GM23248 (cell line): Measurements from ENCODE around the gene LMO2. TPM values are rescaled to one million over a fixed set of nuclear protein-coding genes. Genes with fewer than 3 reads are reported as not detected.

Experiments
- DNase-seq: peaks from one replicate; pipeline ENCODE4 v3.0.0-alpha.2; 2015
- H2AFZ ChIP-seq: fragments of 200-600 bp; sonication (generic); 2 replicates; pipeline ENCODE4 v1.6.1; 2016; ENCODE audit warnings: antibody characterized with exemption
- H3F3A ChIP-seq: fragments of 200-600 bp; sonication (generic); 2 replicates; pipeline ENCODE4 v1.6.1; 2016; ENCODE audit warnings: mild to moderate bottlenecking, antibody characterized with exemption, mixed run types; ENCODE audit not compliant: insufficient read depth
- H3K27ac ChIP-seq: fragments of 200-600 bp; sonication (generic); 2 replicates; pipeline ENCODE4 v1.5.1; 2016; ENCODE audit warnings: mild to moderate bottlenecking
- H3K27me3 ChIP-seq: fragments of 200-600 bp; sonication (generic); replicated peaks from 2 replicates; pipeline ENCODE4 v1.6.1; 2016; ENCODE audit warnings: mild to moderate bottlenecking; ENCODE audit not compliant: insufficient read depth
- H3K36me3 ChIP-seq: fragments of 200-600 bp; sonication (generic); 2 replicates; pipeline ENCODE4 v1.6.1; 2016; ENCODE audit warnings: low read depth, mild to moderate bottlenecking
- H3K4me1 ChIP-seq: fragments of 200-600 bp; sonication (generic); 2 replicates; pipeline ENCODE4 v1.6.1; 2016; ENCODE audit warnings: mild to moderate bottlenecking; ENCODE audit not compliant: insufficient read depth
- H3K4me2 ChIP-seq: fragments of 200-600 bp; sonication (generic); one replicate; pipeline ENCODE4 v1.6.1; 2016; ENCODE audit warnings: mild to moderate bottlenecking; ENCODE audit not compliant: unreplicated experiment
- H3K4me3 ChIP-seq: fragments of 200-600 bp; sonication (generic); 2 replicates; pipeline ENCODE4 v1.5.1; 2016; ENCODE audit warnings: mild to moderate bottlenecking
- H3K79me2 ChIP-seq: fragments of 200-600 bp; sonication (generic); 2 replicates; pipeline ENCODE4 v1.6.1; 2016; ENCODE audit warnings: mild to moderate bottlenecking; ENCODE audit not compliant: insufficient read depth
- H3K9ac ChIP-seq: fragments of 200-600 bp; sonication (generic); 2 replicates; pipeline ENCODE4 v1.6.1; 2016; ENCODE audit warnings: mild to moderate bottlenecking
- H3K9me2 ChIP-seq: fragments of 200-600 bp; sonication (generic); 2 replicates; pipeline ENCODE4 v1.6.1; 2016; ENCODE audit warnings: mixed run types, mild to moderate bottlenecking, moderate library complexity; ENCODE audit not compliant: insufficient read depth
- H3K9me3 ChIP-seq: fragments of 200-600 bp; sonication (generic); one replicate; pipeline ENCODE4 v1.6.1; 2017; ENCODE audit warnings: low read depth
- H4K20me1 ChIP-seq: fragments of 200-600 bp; sonication (generic); 2 replicates; pipeline ENCODE4 v1.6.0; 2016; ENCODE audit not compliant: insufficient read depth
- EZH2 ChIP-seq: fragments of 200-600 bp; sonication (generic); IDR thresholded peaks from 2 replicates; pipeline ENCODE4 v1.6.1; 2018; ENCODE audit warnings: antibody characterized with exemption, mild to moderate bottlenecking; ENCODE audit not compliant: insufficient read depth, poor library complexity, severe bottlenecking
- EZH2phosphoT487 ChIP-seq: fragments of 200-600 bp; sonication (generic); IDR thresholded peaks from 2 replicates; pipeline ENCODE4 v1.6.1; 2018; ENCODE audit warnings: antibody characterized with exemption, moderate library complexity, mild to moderate bottlenecking, low read depth; ENCODE audit not compliant: insufficient read depth
- WGBS, 2 experiments: methylation state at CpG; one replicate each; pipeline ENCODE4 v1.1.6; 2015 to 2017; ENCODE audit warnings: low lambda C conversion rate in 2 of 2, low coverage in 1 of 2; ENCODE audit errors: missing lambda C conversion rate in 2 of 2; 5-methylcytosine and 5-hydroxymethylcytosine counted together
- in situ Hi-C: fragments of 300-500 bp; cut with MboI; formaldehyde crosslinking; loops from 2 replicates; pipeline ENCODE4 v1.15.0; 2020
- polyA plus RNA-seq: library from polyadenylated mRNA; unstranded; fragments of >200 nt; fragmentation: Nextera tagmentation; extraction: Ambion mirVana; gene quantifications from 2 replicates; pipeline ENCODE4 v1.2.1, GENCODE V29; 2016
- total RNA-seq: library from RNA; depleted of rRNA; stranded (reverse); fragments of >200 nt; shearing (Covaris generic); gene quantifications from 2 replicates; pipeline ENCODE4 v1.2.3, GENCODE V29; 2014; rRNA removed

Gene LMO2
- total RNA-seq = 0.25 TPM in 1 of 2 replicates, not detected in the other
- polyA plus RNA-seq = not detected in 2 replicates

- Histone ChIP-seq H3K79me2 (no peaks in the 10 kb centered on the region), H3K4me3 (no peak within 1 kb of the TSS), H3K9me3 (no peaks in the 10 kb centered on the region), H2AFZ (peak within 1 kb of the TSS; percentile 23; the same call in 1 of the 2 replicates), H3K36me3 (no peaks in the 10 kb centered on the region), H3K4me1 (no peaks in the 10 kb centered on the region), H3K9me2 (no peaks in the 10 kb centered on the region), H3K27ac (peak within 1 kb of the TSS; percentile 7; the same call in 1 of the 2 replicates), H3K9ac (no peak within 1 kb of the TSS), H4K20me1 (no peaks in the 10 kb centered on the region), H3F3A (no peaks in the 10 kb centered on the region; the same call in 1 of the 2 replicates), H3K4me2 (no peak within 1 kb of the TSS), H3K27me3 (peaks cover 8% of the 10 kb centered on the region; the same call in 1 of the 2 replicates)
- DNase-seq = no peak
- in situ Hi-C loops = no loop called here
- WGBS, 2 experiments = 70 to 74% methylated on average over 9 of the region's 9 CpGs
- TF ChIP-seq EZH2 (no peak), EZH2phosphoT487 (no peak)
Measured at GRCh38 chr11:33891714-33892327, at the start of gene LMO2. LMO2 (minus strand) TSS chr11:33892076; CDS start chr11:33869716, 22,360 bp downstream.

- Histone ChIP-seq H3K9me2 (no peaks in the 10 kb centered on the region), H3K27me3 (no peaks in the 10 kb centered on the region), H3K4me1 (peaks cover 31% of the 10 kb centered on the region), H3F3A (peaks cover 12% of the 10 kb centered on the region; the same call in 1 of the 2 replicates), H3K36me3 (no peaks in the 10 kb centered on the region), H4K20me1 (no peaks in the 10 kb centered on the region), H3K27ac (no peak overlapping the region), H3K4me2 (no peak overlapping the region), H3K9me3 (no peaks in the 10 kb centered on the region), H3K9ac (no peak overlapping the region), H3K4me3 (no peak overlapping the region), H3K79me2 (no peaks in the 10 kb centered on the region), H2AFZ (no peak overlapping the region)
- peak; percentile 13 for DNase-seq
- in situ Hi-C loops = no loop called here
- TF ChIP-seq EZH2phosphoT487 (no peak), EZH2 (no peak)
- WGBS, 2 experiments = 57 to 63% methylated on average over 2 of the region's 2 CpGs
Measured at GRCh38 chr11:33940538-33940815, 48.6 kb upstream of the LMO2 start.

GRCh38 chr11:33936725-33937604 is 45.1 kb upstream of the LMO2 start:
- Histone ChIP-seq H4K20me1 (no peaks in the 10 kb centered on the region), H3K4me1 (peaks cover 15% of the 10 kb centered on the region), H3K27me3 (no peaks in the 10 kb centered on the region), H2AFZ (no peak overlapping the region; the same call in 1 of the 2 replicates), H3K4me2 (peak overlapping the region; percentile 12), H3F3A (peaks cover 2% of the 10 kb centered on the region; the same call in 1 of the 2 replicates), H3K79me2 (no peaks in the 10 kb centered on the region), H3K27ac (no peak overlapping the region), H3K9ac (no peak overlapping the region), H3K9me3 (no peaks in the 10 kb centered on the region), H3K9me2 (no peaks in the 10 kb centered on the region), H3K4me3 (no peak overlapping the region), H3K36me3 (no peaks in the 10 kb centered on the region)
- TF ChIP-seq EZH2 (no peak), EZH2phosphoT487 (no peak)
- DNase-seq = peak; percentile 90
- in situ Hi-C loops = no loop called here
- WGBS, 2 experiments = 11 to 15% methylated on average over 15 of the region's 15 CpGs

GRCh38 chr11:33935461-33936456 is 43.9 kb upstream of the LMO2 start:
- Histone ChIP-seq H3K9me2 (no peaks in the 10 kb centered on the region), H3K4me2 (no peak overlapping the region), H3K36me3 (no peaks in the 10 kb centered on the region), H3K79me2 (no peaks in the 10 kb centered on the region), H3K27ac (no peak overlapping the region), H4K20me1 (no peaks in the 10 kb centered on the region), H3F3A (peaks cover 11% of the 10 kb centered on the region), H3K9me3 (no peaks in the 10 kb centered on the region), H3K4me1 (peaks cover 10% of the 10 kb centered on the region), H3K9ac (no peak overlapping the region), H3K4me3 (no peak overlapping the region), H3K27me3 (no peaks in the 10 kb centered on the region), H2AFZ (no peak overlapping the region)
- 86 to 88% methylated on average over 14 of the region's 14 CpGs for WGBS, 2 experiments
- in situ Hi-C loops = no loop called here
- no peak for DNase-seq
- TF ChIP-seq EZH2phosphoT487 (no peak), EZH2 (no peak)
